Measurements from ENCODE around the gene RPN2.

DNA sequence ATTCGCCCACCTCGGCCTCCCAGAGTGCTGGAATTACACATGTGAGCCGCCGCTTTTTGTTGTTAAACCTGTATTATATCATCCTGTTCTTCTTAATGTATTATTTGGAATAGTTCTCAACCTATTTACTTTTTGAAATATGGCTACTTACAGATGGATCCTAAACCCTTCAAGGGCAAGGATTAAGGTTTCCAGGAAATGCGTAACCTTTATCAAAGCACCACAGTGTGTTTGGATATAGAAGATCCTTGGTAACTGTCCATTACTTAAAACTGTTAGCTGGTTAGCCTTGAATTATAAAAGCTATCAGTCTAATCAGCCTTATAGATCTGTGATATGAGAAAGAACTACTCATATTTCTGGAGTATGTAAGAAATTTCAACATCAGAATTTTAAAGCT lies 12.3 kb upstream of the RPN2 start:
- TF ChIP-seq, protein P1, sequence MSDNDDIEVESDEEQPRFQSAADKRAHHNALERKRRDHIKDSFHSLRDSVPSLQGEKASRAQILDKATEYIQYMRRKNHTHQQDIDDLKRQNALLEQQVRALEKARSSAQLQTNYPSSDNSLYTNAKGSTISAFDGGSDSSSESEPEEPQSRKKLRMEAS (IDR thresholded peaks at IDR 0.05) = no peak
- TF ChIP-seq ZNF292 (CRISPR knock-in tag; IDR thresholded peaks at IDR 0.05; ENCODE audit: borderline replicate concordance, low read depth) = no peak
- TF ChIP-seq POLR2AphosphoS5 (IDR thresholded peaks at IDR 0.05; ENCODE audit: low read depth, low read length) = no peak
- no peak for TF ChIP-seq ZNF605 (CRISPR knock-in tag; IDR thresholded peaks at IDR 0.05)
- TF ChIP-seq ATF1 (CRISPR knock-in tag; IDR thresholded peaks at IDR 0.05) = no peak
- TF ChIP-seq SALL1 (CRISPR knock-in tag; IDR thresholded peaks at IDR 0.05) = no peak

Data from HepG2 (cell line).